T-helper 2 cell treated with Interferon-gamma antibody and Interleukin-4, amounts not matched to agents 100 ng/mL and 5 ng/mL, for 36 hours (primary cell): Measurements from ENCODE around the gene PAQR4. TPM values are rescaled to one million over a fixed set of nuclear protein-coding genes. Genes with fewer than 3 reads are reported as not detected.
"Not testable (repeated sequence)": the region's sequence is repeated elsewhere in the genome, so short reads cannot be mapped to it uniquely, and the experiment has no call there.

Experiments used
- intact Hi-C: fragments of 100-400 bp; cut with micrococcal nuclease; formaldehyde crosslinking; loops from one replicate; pipeline ENCODE4 v1.15.1; 2023
- total RNA-seq: library from RNA; stranded (reverse); gene quantifications from 2 replicates; pipeline ENCODE4 v1.2.3, GENCODE V29; 2022

Gene PAQR4
- total RNA-seq: 43.0 and 49.9 TPM in 2 replicates

DNA sequence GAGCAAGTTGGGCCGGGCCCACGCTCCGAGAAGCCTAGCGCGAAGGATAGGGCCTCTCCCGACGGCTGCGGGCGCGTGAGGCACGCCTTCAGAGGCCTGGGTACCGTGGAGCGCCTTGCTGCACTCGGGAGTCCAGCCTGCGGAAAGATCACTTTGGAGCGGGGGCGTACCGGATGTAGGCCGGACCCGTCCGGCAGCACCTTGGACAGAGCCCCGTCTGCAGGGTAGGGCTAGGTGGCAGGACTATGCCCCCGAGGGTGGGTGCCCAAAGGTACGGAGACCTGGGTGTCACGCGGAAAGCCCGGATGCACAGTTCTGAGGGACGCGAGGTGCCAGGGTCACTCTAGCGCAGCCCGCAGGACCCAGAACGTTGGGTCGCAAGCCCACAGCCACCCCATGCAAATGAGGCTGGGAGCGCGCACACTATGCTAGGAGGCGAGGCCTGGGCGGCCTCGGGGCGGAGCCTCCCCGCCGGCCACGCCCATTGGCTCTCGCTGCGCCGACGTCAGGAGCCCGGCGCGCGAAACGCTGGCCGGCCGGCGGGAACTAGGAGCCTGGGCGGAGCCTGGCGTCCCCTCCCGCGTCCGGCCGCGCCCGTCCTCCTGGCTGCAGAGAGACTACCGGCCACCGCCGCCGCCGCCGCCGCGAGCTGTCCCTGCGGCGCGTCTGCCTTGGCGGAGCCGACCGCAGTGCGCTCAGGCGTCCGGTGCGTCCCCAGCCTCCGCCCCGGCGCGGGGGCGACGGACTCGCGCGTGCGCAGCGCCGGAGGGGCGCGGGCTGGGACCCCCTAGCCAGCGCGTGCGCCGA is at the start of gene PAQR4:
Gene PAQR4 (plus strand): TSS at position 611 of the 807 bp plus-strand sequence. CDS start 327 bp downstream, outside the sequence.
- intact Hi-C loops: loop anchor here (2.0 to 5.0 kb wide), 2 partner anchors 53 to 248 kb away; partner anchors contain the start of genes HCFC1R1, PRSS27, THOC6 and TNFRSF12A

DNA sequence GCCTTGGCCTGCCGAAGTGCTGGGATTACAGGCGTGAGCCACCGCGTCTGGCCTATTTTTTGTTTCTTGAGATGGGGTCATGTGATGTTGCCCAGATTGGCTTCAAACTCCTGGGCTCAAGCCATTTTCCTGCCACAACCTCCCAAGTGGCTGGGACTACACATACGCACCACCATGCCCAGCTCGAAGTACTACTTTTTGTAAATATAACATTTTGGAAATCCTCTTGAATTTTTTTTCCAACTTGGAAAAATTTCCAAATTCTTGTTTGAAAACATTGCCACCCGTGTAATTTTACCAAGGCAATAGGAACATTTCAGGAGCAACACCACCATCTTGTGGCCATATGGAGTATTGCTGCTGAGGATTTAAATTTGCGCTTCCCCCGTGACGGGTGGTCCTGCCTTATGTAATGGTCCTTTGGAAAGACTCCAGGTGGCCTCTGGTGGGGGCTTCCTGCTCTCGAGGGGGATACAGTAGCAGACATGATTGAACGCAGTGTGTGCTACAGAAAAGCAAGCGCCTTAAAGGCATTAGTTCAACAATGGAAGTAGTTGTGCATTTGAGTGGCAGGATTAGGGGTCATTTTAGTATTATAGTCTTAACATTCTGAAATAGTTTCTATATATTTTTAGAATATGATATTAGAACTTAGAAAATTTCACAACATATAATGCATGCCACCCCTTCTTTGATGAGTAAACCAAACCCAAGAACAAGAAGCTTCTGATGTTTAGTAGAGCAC is 49.5 kb upstream of the PAQR4 start:
- intact Hi-C loops: loop anchor here (10.0 kb wide), 1 partner anchor 145 kb away; the partner anchor contains the start of gene ELOB

DNA sequence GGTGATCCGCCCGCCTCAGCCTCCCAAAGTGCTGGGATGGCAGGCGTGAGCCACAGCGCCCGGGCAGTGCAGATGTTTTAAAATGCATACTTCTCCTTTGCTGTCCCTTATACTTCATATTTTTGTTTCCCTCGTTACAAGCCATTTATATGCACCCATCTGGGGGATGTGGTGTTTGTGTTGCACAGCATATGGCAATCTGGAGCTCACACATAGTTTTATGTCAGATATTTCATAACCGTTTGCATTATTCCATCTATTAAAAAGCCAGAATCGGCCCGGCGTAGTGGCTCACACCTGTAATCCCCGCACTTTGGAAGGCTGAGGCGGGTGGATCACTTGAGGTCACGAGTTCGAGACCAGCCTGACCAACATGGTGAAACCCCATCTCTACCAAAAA is 45.7 kb upstream of the PAQR4 start:
- intact Hi-C loops: loop anchor here (10.0 kb wide), 1 partner anchor 149 kb away; the partner anchor contains the start of gene ELOB

DNA sequence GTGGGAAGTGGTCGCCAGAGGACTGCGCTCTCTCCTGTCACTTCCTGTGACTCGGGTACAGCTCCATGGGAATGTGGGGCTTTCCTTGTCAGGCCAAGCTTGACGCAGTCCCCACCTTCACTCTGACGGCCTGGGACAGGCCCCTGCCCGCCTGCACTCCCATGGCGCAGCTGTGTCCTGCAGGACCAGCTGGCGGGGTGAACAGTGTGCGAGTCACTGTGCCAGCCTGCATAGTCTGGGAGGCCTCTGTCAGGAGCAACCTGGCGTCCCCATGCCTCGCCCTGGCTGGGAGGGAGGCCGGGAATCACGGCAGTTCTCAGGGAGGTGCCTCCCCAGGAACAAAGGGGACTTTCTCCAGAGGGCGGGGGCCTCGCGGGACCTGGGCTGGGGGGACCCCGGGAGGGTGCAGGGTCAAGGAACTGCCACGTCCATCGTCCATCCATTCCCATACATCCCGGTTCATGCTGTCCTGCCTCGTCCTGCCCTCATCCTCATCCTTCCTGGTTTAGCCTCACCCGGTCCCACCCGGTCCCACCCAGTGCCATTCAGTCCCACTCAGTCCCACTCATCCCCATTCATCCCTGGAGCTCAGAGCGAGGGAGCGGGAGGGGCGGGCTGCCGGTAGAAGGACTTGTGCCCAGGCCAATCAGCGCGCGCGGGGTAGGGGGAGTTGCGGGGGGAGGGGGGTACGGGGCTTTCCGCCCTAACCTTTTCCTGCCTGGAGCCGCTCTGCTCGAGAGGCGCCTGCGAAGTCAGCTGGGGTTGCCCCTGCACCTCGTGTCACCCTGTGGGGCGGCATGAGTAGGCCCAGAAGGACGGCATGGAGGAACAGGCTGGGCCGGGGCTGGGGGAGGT is 44.0 kb upstream of the PAQR4 start:
- intact Hi-C loops: loop anchor here (10.0 kb wide), 1 partner anchor 150 kb away; the partner anchor contains the start of gene ELOB

DNA sequence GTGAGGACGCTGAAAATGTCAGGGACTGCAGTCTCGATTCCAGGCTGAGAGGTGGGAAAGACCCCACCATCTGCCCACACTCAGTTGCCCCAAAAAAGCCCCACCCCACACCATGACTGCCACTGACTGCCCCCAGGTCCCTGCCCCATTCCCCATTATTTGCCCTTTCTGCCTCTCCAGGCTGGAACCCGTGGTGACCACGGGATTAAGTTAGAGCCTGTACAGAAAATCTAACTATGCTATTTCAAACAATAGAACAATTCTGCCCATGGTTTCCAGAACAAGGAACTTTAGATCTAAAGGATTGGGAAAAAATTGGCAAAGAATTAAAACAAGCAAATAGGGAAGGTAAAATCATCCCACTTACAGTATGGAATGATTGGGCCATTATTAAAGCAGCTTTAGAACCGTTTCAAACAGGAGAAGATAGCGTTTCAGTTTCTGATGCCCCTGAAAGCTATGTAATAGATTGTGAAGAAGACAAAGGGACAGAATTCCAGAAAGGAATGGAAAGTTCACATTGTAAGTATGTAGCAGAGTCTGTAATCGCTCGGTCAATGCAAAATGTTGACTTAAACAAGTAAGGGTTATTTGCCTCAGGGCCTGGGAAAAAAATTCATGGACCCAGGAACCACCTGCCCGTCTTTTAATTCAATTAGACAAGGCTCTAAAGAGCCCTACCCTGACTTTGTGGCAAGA is 43.0 kb upstream of the PAQR4 start:
- intact Hi-C loops: loop anchor here (2.0 to 10.0 kb wide), 2 partner anchors 51 to 151 kb away; partner anchors contain the start of gene ELOB

DNA sequence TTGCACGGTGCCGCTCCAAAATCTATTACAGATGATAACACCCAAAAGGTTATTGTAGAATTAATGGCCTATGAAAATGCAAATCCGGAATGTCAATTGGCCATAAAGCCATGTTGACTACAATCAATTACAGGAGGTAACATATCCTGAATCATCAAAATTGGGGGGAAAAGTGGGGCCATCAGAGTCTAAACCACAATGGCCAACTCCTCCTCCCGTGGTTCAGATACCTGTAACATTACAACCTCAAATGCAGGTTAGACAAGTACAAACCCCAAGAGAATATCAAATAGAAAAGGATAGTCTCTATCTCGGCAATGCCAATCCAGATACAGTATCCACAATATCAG is 42.5 kb upstream of the PAQR4 start:
- intact Hi-C loops: loop anchor here (2.0 to 10.0 kb wide), 2 partner anchors 52 to 152 kb away; partner anchors contain the start of gene ELOB

DNA sequence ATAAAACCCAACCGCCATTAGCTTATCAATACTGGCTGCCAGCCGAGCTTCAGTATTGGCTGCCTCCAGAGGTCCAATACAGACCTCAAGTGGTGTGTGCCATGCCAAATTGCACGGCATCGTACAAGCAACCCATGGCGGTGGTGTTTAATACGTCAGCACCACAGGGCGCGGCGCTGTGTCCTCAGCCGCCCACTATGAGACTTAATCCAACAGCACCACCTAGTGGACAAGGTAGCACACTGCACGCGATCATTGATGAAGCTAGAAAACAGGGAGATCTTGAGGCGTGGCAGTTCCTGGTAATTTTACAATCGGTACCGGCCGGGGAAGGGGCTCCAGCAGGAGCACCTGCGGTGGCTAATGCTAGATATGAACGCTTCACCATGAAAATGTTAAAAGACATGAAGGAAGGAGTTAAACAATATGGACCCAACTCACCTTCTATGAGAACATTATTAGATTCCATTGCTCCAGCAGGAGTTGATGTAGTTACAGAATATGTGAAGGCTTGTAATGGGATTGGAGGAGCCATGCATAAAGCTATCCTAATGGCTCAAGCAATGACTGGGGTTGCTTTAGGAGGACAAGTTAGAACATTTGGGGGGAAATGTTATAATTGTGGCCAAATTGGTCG is 42.0 kb upstream of the PAQR4 start:
- intact Hi-C loops: loop anchor here (1.0 to 10.0 kb wide), 3 partner anchors 22 to 152 kb away; partner anchors contain the start of gene ELOB

DNA sequence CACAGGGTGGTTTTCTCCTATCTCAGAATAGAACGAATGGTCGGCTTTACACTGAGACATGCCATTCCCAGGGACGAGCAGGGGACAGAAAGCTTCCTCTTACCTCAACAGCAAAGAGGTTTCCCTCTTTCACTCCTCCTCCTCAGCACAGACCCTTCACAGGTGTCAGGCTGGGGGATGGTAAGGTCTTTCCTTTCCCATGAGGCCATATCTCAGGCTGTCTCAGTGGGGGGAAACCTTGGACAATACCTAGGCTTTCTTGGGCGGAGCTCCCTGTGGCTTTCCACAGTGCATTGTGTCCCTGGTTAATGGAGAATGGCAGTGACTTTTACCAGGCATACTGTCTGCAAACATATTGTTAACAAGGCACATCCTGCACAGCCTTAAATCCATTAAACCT is 41.0 kb upstream of the PAQR4 start:
- intact Hi-C loops: loop anchor here (10.0 kb wide), 1 partner anchor 153 kb away; the partner anchor contains the start of gene ELOB

DNA sequence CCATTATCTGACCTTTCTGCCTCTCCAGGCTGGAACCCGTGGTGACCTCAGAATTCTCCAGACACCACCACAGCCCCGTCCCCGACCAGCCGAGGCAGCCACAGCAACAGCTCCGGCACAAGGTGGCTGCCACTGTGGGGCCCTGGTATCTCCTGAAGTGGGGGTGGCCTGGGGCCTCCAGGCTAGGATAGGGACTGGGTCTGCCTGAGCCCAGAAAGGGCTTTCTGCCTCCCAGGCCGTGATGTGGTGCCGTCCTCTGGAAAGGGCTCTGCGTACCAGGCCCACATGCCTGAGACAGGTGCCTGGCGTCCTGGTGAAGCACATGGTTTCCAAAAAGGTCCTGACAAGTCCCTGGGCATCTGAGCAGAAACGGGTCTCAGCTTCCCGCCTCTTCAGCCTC is 40.4 kb upstream of the PAQR4 start:
- intact Hi-C loops: loop anchor here (10.0 kb wide), 1 partner anchor 154 kb away; the partner anchor contains the start of gene ELOB

DNA sequence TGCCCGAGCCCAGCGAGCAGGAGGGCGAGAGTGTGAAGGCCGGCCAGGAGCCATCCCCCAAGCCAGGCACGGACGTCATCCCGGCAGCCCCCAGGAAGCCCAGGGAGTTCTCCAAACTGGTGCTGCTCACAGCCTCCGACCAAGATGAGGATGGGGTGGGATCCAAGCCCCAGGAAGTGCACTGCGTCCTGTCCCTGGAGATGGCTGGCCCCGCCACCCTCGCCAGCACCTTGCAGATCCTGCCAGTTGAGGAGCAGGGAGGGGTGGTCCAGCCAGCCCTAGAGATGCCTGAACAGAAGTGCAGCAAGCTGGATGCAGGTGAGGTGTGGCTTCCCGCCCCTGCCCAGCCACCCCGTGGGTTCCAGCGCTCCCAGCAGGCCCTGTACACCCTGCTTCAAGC is 39.5 kb upstream of the PAQR4 start:
- intact Hi-C loops: loop anchor here (10.0 kb wide), 1 partner anchor 155 kb away; the partner anchor contains the start of gene ELOB

DNA sequence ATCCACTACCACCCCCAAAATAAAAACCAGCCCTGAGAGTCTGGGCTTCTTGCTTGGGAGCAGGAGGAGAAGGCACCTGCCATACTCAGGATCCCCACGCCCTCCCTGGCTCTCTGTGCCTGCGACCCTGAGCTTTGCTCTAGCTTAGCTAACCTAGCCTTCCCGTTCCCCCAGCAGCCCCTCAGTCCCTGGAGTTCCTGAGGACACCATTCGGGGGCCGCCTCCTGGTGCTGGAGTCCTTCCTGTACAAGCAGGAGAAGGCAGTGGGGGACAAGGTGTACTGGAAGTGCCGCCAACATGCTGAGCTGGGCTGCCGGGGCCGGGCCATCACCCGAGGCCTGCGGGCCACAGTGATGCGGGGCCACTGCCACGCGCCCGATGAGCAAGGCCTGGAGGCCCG is 38.9 kb upstream of the PAQR4 start:
- intact Hi-C loops: no loop called here

DNA sequence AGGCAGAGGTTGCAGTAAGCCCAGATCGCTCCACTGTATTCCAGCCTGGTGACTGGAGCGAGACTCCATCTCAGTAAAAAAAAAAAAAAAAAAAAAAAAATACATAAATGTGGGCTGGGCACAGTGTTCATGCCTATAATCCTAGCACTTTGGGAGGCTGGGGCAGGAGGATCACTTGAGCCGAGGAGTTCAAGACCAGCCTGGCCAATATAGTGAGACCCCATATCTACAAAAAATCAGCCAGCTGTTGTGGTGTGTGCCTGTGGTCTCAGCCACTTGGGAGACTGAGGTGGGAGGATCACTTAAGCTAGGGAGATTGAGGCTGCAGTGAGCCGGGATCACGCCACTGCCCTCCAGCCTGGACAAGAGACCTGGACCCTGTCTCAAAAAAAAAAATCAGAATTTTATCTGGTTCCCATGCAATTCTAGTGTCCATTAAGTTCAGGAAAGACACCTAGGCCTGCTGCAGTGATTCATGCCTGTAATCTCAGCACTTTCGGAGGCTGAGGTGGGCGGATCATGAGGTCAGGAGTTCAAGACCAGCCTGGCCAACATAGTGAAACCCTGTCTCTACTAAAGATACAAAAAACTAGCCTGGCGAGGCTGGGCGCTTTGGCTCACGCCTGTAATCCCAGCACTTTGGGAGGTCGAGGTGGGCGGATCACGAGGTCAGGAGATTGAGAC is 37.8 kb upstream of the PAQR4 start:
- intact Hi-C loops: not testable (repeated sequence)

DNA sequence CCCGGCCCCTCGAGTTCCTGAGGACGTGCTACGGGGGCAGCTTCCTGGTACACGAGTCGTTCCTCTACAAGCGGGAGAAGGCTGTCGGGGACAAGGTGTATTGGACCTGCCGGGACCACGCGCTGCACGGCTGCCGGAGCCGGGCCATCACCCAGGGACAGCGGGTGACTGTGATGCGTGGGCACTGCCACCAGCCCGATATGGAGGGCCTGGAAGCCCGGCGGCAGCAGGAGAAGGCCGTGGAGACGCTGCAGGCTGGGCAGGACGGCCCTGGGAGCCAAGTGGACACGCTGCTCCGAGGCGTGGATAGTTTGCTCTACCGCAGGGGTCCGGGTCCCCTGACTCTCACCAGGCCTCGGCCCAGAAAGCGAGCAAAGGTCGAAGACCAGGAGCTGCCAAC is 36.0 kb upstream of the PAQR4 start:
- intact Hi-C loops: no loop called here

DNA sequence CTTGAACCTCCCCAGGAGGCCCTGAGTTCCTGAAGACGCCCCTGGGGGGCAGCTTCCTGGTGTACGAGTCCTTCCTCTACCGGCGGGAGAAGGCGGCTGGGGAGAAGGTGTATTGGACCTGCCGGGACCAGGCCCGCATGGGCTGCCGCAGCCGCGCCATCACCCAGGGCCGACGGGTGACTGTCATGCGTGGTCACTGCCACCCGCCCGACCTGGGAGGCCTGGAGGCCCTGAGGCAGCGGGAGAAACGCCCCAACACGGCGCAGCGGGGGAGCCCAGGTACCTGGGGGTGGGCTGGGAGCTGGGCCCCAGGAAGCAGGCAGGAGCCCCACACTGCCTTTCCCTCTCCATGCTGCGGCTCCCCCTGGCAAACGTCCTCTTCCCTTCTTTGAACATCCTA is 35.4 kb upstream of the PAQR4 start:
- intact Hi-C loops: no loop called here

DNA sequence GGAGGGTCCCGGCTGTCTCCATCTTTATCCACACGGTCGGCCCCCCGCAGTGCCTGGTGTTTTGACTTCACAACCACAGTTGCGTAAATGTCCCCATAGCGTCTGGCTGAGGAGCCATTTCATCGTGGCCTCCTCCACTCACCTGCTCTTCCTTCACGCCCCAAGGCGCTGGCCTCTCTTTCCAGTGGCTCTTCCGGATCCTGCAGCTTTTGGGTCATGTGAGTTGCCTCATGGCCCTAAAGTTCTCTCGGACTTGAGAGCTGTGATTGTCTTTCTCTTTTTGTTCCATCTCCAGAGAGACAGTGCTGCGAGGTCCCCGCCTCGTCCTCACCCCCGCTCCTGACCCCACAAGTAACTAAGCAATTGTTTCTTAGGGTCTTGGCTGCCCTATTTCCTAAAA is 34.7 kb upstream of the PAQR4 start:
- intact Hi-C loops: no loop called here

DNA sequence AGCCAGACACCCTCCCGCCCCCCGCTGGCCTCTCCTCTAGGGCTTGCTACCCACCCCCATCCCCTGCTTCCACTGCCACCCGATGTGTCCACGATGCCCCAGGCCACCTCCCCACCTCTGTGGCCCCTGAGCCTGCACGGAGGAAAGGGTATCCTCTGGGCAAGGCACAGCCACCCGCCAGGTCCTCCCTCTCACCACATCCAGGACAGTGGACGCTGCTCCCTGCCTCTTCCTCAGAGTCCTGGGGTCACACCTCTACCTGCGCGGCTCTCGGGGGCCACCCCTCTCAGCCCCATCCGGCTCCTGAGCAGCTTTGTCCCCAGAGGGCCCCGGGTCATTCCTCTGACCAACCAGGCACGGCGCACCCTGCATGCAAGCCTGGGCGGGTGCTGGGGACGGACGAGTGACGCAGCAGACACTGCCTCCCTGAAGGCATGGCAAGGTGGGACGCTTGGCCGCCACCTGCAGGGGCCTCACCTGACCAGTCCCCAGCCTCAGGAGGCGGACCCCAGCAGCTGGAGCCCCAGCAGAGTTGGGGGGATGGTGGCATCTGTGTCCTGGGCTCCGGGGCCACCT is 32.6 kb upstream of the PAQR4 start:
- intact Hi-C loops: no loop called here

DNA sequence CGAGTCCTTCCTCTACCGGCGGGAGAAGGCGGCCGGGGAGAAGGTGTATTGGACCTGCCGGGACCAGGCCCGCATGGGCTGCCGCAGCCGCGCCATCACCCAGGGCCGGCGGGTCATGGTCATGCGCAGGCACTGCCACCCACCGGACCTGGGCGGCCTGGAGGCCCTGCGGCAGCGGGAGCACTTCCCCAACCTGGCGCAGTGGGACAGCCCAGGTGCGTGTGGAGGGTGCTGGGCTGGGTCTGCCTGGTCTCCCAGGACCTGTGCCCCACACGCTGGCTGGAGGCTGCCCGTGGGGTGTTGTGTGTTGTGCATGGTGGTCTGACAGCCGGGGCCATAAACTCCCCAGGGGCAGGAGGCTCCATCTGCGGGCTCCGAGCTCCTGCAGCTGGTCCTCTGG is 32.0 kb upstream of the PAQR4 start:
- intact Hi-C loops: no loop called here

DNA sequence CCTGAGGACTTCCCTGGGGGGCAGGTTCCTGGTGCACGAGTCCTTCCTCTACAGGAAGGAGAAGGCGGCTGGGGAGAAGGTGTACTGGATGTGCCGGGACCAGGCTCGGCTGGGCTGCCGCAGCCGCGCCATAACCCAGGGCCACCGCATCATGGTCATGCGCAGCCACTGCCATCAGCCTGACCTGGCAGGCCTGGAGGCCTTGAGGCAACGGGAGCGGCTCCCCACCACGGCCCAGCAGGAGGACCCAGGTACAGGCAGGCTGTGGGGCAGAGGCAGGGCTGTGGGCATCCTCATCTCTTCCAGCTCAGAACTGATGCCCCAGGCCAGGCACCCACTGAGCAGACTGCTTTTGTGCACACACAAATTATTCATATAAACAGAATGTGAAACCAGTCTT is 30.9 kb upstream of the PAQR4 start:
- intact Hi-C loops: no loop called here

DNA sequence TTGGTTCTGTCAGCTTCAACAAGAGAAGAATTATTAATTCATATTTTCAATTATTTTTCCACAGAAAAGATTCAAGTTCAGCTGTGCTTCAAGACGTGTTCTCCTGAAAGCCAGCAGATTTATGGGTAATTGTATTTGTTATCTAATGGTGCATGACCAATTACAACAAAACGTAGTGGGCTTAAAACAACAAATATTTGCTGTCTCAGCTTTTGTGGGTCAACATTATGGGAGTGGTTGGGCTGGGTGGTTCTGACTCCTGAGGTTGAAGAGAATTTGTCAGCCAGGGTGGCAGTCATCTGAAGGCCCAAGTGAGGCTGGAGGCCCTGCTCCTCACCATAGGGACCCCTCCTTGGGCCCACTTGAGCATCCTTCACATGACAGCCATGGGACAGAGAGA is 29.2 kb upstream of the PAQR4 start:
- intact Hi-C loops: no loop called here
